Liver (tissue), 9 donors: Measurements from ENCODE around the gene ATP2B2. TPM values are rescaled to one million over a fixed set of nuclear protein-coding genes. Genes with fewer than 3 reads are reported as not detected.

Experiments
- DNase-seq: peaks from one replicate; pipeline ENCODE4 v3.0.0-alpha.2; 2017; ENCODE audit warnings: low spot score
- H3K27ac ChIP-seq, 2 donors: one replicate each; pipeline ENCODE4 v1.7.0; 2013; ENCODE audit warnings: inconsistent platforms in 2 of 2, low read length in 2 of 2, control low read depth in 1 of 2, low read depth in 1 of 2, mild to moderate bottlenecking in 1 of 2
- H3K27me3 ChIP-seq, 4 donors: one replicate each; pipeline versions ENCODE4 v1.6.1 to v1.7.0; 2013; ENCODE audit warnings: low read length in 3 of 4, inconsistent platforms in 1 of 4, mild to moderate bottlenecking in 1 of 4, moderate library complexity in 1 of 4; ENCODE audit not compliant: control insufficient read depth in 4 of 4, insufficient read depth in 4 of 4
- H3K36me3 ChIP-seq, 4 donors: one replicate each; pipeline versions ENCODE4 v1.6.1 to v1.7.0; 2013; ENCODE audit warnings: low read length in 3 of 4, mild to moderate bottlenecking in 3 of 4, low read depth in 1 of 4, moderate library complexity in 1 of 4; ENCODE audit not compliant: control insufficient read depth in 4 of 4, insufficient read depth in 3 of 4
- H3K4me1 ChIP-seq, 4 donors: one replicate each; pipeline versions ENCODE4 v1.6.1 to v1.7.0; 2013; ENCODE audit warnings: low read length in 3 of 4, mild to moderate bottlenecking in 3 of 4, moderate library complexity in 1 of 4; ENCODE audit not compliant: control insufficient read depth in 4 of 4, insufficient read depth in 4 of 4
- H3K4me3 ChIP-seq, 3 donors: one replicate each; pipeline versions ENCODE4 v1.6.1 to v1.7.0; 2013; ENCODE audit warnings: low read length in 3 of 3, control low read depth in 1 of 3, low read depth in 1 of 3, mild to moderate bottlenecking in 1 of 3
- H3K9ac ChIP-seq, 2 donors: one replicate each; pipeline ENCODE4 v1.7.0; 2013; ENCODE audit warnings: low read length in 2 of 2, mild to moderate bottlenecking in 2 of 2, moderate library complexity in 2 of 2, control low read depth in 1 of 2, low read depth in 1 of 2
- H3K9me3 ChIP-seq, 4 donors: one replicate each; pipeline versions ENCODE4 v1.6.1 to v1.7.0; 2013; ENCODE audit warnings: low read length in 3 of 4; ENCODE audit not compliant: control insufficient read depth in 4 of 4
- ATF3 ChIP-seq: IDR thresholded peaks from 2 replicates; pipeline ENCODE4 v1.6.1; 2016; ENCODE audit warnings: antibody characterized with exemption
- CTCF ChIP-seq: fragments of 150-350 bp; IDR thresholded peaks from 2 replicates; pipeline ENCODE4 v1.5.1; 2017; ENCODE audit warnings: improper control_type of control experiment, low read depth, low read length; ENCODE audit not compliant: missing input control
- EGR1 ChIP-seq, 2 donors: IDR thresholded peaks; 2 replicates each; pipeline ENCODE4 v1.6.1; 2016 to 2018; ENCODE audit warnings: antibody characterized with exemption in 2 of 2, low read depth in 2 of 2
- JUND ChIP-seq, 2 donors: IDR thresholded peaks; 2 replicates each; pipeline ENCODE4 v1.6.1; 2016; ENCODE audit warnings: antibody characterized with exemption in 2 of 2
- MAX ChIP-seq: IDR thresholded peaks from 2 replicates; pipeline ENCODE4 v1.6.1; 2016; ENCODE audit warnings: antibody characterized with exemption
- REST ChIP-seq: IDR thresholded peaks from 2 replicates; pipeline ENCODE4 v1.6.1; 2016; ENCODE audit warnings: antibody characterized with exemption, mild to moderate bottlenecking
- RXRA ChIP-seq, 2 donors: IDR thresholded peaks; 2 replicates each; pipeline ENCODE4 v1.6.1; 2017 to 2018; ENCODE audit warnings: antibody characterized with exemption in 2 of 2, mild to moderate bottlenecking in 1 of 2
- SP1 ChIP-seq: IDR thresholded peaks from 2 replicates; pipeline ENCODE4 v1.6.1; 2018; ENCODE audit warnings: antibody characterized with exemption, mild to moderate bottlenecking
- ZBTB33 ChIP-seq: IDR thresholded peaks from 2 replicates; pipeline ENCODE4 v1.6.1; 2016; ENCODE audit warnings: antibody characterized with exemption
- WGBS: extraction: QIAGEN DNeasy Blood & Tissue Kit; methylation state at CpG from one replicate; pipeline ENCODE4 v1.1.7; 2013; 5-methylcytosine and 5-hydroxymethylcytosine counted together
- polyA plus RNA-seq, 2 donors: library from polyadenylated mRNA; stranded (reverse) in 1 of 2; unstranded in 1 of 2; fragments of 200-250 nt in 1 of 2; fragments of >200 nt in 1 of 2; fragmentation: Nextera tagmentation in 1 of 2; extraction: Ambion mirVana in 1 of 2; gene quantifications; one replicate each; pipeline versions ENCODE4 v1.2.1 to v1.2.3, GENCODE V29; 2013 to 2015
- total RNA-seq, 2 donors: library from RNA; depleted of rRNA; stranded (reverse); fragments of >200 nt; gene quantifications; one replicate each; pipeline ENCODE4 v1.2.3, GENCODE V29; 2014
- donor health status: healthy.
- donor health status: healthy.
- donor health status: healthy.
- donor health status: healthy.
- donor health status: healthy.

The ATP2B2 gene
- total and polyA plus RNA-seq, 4 donors, result 10.4 to 27.8 (median 20.7) TPM

GRCh38 chr3:10512687-10513086, 7.3 kb upstream of the ATP2B2 start:
- DNase-seq, result no peak
- TF ChIP-seq EGR1 (IDR thresholded peaks at IDR 0.05; ENCODE audit: low read depth in 2 of 2), result no peak
- TF ChIP-seq REST, result no peak
- no peak for TF ChIP-seq MAX
- 94% methylated on average over 6 of the region's 6 CpGs for WGBS

GRCh38 chr3:10511809-10512494, 6.6 kb upstream of the ATP2B2 start:
- no peak overlapping the region for H3K9ac ChIP-seq
- H3K9me3 ChIP-seq, result no peaks in the 10 kb centered on the region
- no peak overlapping the region for H3K27ac ChIP-seq
- no peak overlapping the region for H3K4me3 ChIP-seq
- H3K36me3 ChIP-seq, result no peaks in the 10 kb centered on the region
- peaks cover 17 to 52% (median 27%) of the 10 kb centered on the region in 4 donors for H3K4me1 ChIP-seq
- H3K27me3 ChIP-seq, result no peaks in the 10 kb centered on the region
- TF ChIP-seq RXRA (IDR thresholded peaks at IDR 0.05), result no peak
- TF ChIP-seq ZBTB33, result no peak
- TF ChIP-seq EGR1 (IDR thresholded peaks at IDR 0.05; ENCODE audit: low read depth in 2 of 2), result no peak
- TF ChIP-seq JUND (IDR thresholded peaks at IDR 0.05), result no peak
- no peak for TF ChIP-seq ATF3
- no peak for TF ChIP-seq SP1
- TF ChIP-seq CTCF, result no peak
- 84% methylated on average over 7 of the region's 7 CpGs for WGBS
- no peak for DNase-seq

More at GRCh38 chr3:10512687-10513086, 7.3 kb upstream of the ATP2B2 start:
- no peaks in the 10 kb centered on the region for H3K9me3 ChIP-seq
- no peak overlapping the region for H3K27ac ChIP-seq
- no peaks in the 10 kb centered on the region for H3K36me3 ChIP-seq
- no peak overlapping the region for H3K4me3 ChIP-seq
- no peak overlapping the region for H3K9ac ChIP-seq
- peaks cover 12 to 44% (median 20%) of the 10 kb centered on the region in 4 donors for H3K4me1 ChIP-seq
- H3K27me3 ChIP-seq, result no peaks in the 10 kb centered on the region
